ENCODE results near the gene WNT9A.

WNT9A gene

DNA sequence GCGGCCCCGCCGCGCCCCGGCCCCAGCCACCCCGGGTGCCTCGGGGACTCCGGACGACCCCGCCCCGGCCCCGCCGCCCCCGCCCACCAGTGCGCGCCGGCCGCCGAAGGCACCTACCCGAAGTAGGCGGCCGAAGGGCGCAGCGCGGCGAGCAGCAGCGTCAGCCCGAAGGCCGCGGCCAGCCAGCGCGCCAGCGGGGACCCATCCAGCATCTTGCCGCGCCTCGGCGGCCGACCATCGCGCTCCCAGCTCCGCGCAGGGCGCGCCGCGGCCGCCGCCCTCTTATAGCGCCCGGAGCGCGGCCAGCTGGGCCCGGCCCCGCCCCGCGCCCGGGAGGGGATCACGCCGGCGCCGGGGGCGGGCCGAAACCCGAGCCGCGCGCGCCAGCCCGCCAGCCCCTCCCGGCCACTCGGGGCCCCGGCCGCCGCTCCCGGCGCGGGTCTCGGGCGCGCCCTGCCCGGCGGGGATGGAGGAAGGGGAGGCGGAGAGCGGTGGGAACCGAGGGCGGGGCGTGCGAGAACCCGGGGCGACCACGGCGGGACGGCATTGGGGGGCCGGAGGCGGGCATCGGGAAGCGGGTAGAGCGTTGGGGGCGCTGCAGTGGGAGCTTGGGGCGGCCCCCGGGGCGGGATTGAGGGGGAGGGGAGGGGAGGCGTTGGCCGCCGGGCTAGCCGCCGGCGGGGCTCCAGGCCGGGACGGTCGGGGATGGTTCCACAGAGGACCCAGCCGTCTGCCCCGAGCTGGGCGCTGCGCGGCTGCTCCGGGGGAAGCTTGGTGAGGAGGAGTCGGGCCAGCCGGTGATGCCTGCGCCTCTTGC lies at the start of gene WNT9A:
Gene WNT9A (minus strand): TSS at position 257 of the 817 bp plus-strand sequence. CDS start 45 bp downstream, at position 212.
- TF ChIP-seq TCF12 (IDR thresholded peaks at IDR 0.05; ENCODE audit: low read depth) (peak; percentile 40; the same call in 1 of the 2 replicates), USF1 (IDR thresholded peaks at IDR 0.05) (no peak), TAF1 (IDR thresholded peaks at IDR 0.05; ENCODE audit: low read depth) (peak; percentile 43; the same call in 1 of the 2 replicates), EP300 (IDR thresholded peaks at IDR 0.05; ENCODE audit: borderline replicate concordance) (no peak), YY1 (IDR thresholded peaks at IDR 0.05; ENCODE audit: low read depth) (no peak), CEBPB (IDR thresholded peaks at IDR 0.05) (no peak), RAD21 (IDR thresholded peaks at IDR 0.05; ENCODE audit: low read depth) (no peak), FOXM1 (IDR thresholded peaks at IDR 0.05; ENCODE audit: borderline replicate concordance, low read depth) (no peak), NFIC (IDR thresholded peaks at IDR 0.05) (no peak), TEAD4 (IDR thresholded peaks at IDR 0.05) (no peak), EGR1 (IDR thresholded peaks at IDR 0.05) (no peak), REST (IDR thresholded peaks at IDR 0.05; ENCODE audit: low read depth) (no peak), ZBTB7A (IDR thresholded peaks at IDR 0.05; ENCODE audit: low read depth) (peak; percentile 74; the same call in 1 of the 2 replicates), CREB1 (IDR thresholded peaks at IDR 0.05; ENCODE audit: low read depth) (no peak)
- TF ChIP-seq, protein P1, sequence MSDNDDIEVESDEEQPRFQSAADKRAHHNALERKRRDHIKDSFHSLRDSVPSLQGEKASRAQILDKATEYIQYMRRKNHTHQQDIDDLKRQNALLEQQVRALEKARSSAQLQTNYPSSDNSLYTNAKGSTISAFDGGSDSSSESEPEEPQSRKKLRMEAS (IDR thresholded peaks at IDR 0.05) = no peak; the same call in 1 of the 2 replicates

DNA sequence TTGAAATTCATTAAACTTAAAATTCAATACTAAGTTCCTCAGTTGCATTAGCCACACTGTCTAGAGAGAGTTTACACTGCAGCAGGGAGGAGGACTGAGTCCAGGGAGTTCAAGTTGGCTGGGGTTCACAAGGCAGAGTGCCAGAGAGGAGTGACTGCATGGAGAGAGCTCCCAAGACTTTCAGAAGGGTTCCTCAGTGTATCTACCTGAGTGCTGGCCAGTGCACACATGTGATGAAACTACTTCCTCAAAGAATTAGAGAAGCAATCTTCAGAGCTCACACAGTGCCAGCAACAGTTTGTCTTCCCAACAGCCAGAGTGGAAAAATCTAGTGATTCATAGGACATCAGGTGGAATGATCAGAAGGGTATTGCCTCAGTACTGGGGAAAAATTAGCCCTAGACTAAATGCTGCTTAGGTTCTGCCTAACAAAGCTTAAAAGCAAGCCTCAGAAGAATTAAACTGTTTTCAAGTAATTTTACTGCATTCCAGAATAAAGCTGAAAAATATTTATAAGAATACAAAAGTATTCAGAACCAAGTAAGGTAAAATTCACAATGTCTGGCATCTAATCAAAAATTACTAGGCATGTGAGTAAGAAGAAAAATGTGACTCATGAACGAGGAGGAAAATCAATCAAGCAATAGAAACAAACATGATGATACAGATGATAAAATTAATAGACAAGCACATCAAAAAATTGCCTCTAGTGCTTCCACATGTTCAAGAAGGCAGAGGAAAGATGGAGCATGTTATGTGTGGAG lies 48.6 kb upstream of the WNT9A start:
- no peak for TF ChIP-seq TCF12 (IDR thresholded peaks at IDR 0.05; ENCODE audit: low read depth)
- TF ChIP-seq, protein P1 (IDR thresholded peaks at IDR 0.05) = no peak
- TF ChIP-seq CREB1 (IDR thresholded peaks at IDR 0.05; ENCODE audit: low read depth) = no peak
- no peak for TF ChIP-seq ZBTB7A (IDR thresholded peaks at IDR 0.05; ENCODE audit: low read depth)
- TF ChIP-seq CEBPB (IDR thresholded peaks at IDR 0.05) = no peak
- no peak for TF ChIP-seq EGR1 (IDR thresholded peaks at IDR 0.05)

DNA sequence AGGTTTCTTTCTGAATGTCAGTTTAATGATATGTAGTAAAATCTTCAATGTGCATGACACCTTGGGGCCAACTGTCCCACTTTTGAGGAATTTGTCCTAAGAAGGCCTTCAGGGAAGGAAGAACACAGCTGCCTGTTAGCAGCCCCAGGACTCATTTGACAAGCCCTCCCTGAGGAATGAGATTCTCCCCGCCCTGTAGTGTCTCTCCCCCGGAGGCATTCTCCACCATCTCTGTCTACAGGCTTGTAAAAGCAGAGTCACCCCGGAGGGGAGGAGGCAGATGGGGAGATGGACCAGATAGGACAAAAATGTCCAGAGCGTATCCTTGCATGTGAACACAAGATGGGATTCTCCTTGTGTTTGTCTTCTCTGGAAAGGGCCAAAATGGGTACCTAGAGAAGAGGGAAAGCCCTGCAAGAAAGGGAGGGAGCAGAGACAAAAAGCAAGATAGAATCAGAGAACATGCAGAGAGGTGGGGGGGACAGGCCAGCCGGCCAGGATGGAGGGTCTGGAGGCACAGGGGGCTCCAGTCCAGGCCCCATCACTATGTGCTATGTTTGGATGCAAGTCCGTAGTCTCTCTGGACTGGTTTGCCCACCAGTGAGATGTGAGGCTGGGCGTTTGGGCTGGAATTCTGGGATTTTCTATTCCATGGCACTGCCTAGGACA lies 47.0 kb upstream of the WNT9A start:
- TF ChIP-seq TCF12 (IDR thresholded peaks at IDR 0.05; ENCODE audit: low read depth) (no peak), YY1 (IDR thresholded peaks at IDR 0.05; ENCODE audit: low read depth) (no peak), NFIC (IDR thresholded peaks at IDR 0.05) (no peak), CREB1 (IDR thresholded peaks at IDR 0.05; ENCODE audit: low read depth) (no peak), RAD21 (IDR thresholded peaks at IDR 0.05; ENCODE audit: low read depth) (no peak), FOXM1 (IDR thresholded peaks at IDR 0.05; ENCODE audit: borderline replicate concordance, low read depth) (no peak)
- TF ChIP-seq, protein P1 (IDR thresholded peaks at IDR 0.05) = no peak

DNA sequence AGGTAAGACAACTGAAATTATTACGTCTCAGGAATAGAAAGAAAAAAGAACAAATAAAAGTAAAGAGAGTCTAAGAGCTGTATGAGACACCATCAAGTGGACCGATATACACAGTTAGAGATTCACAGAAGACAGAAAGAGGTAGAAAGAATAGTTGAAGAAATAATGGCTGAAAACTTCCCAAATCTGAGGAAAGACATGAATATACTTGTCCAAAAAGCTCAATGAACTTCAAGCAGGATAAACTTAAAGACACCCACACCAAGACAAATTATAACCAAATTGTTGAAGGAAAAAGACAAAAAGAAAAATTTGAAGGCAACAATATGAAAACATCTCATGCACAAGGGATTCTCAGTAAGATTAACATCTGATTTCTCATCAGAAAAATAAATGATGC lies 39.4 kb upstream of the WNT9A start:
- TF ChIP-seq RAD21 (IDR thresholded peaks at IDR 0.05; ENCODE audit: low read depth) (no peak), CEBPB (IDR thresholded peaks at IDR 0.05) (no peak), USF1 (IDR thresholded peaks at IDR 0.05) (no peak), EGR1 (IDR thresholded peaks at IDR 0.05) (no peak), TCF12 (IDR thresholded peaks at IDR 0.05; ENCODE audit: low read depth) (no peak), ZBTB7A (IDR thresholded peaks at IDR 0.05; ENCODE audit: low read depth) (no peak), NFIC (IDR thresholded peaks at IDR 0.05) (no peak), FOXM1 (IDR thresholded peaks at IDR 0.05; ENCODE audit: borderline replicate concordance, low read depth) (no peak), TEAD4 (IDR thresholded peaks at IDR 0.05) (no peak), CREB1 (IDR thresholded peaks at IDR 0.05; ENCODE audit: low read depth) (no peak), EP300 (IDR thresholded peaks at IDR 0.05; ENCODE audit: borderline replicate concordance) (no peak), REST (IDR thresholded peaks at IDR 0.05; ENCODE audit: low read depth) (no peak)
- TF ChIP-seq, protein P1 (IDR thresholded peaks at IDR 0.05) = no peak
